GM10847 (cell line): Measurements from ENCODE around the gene GRAMD4.

Experiments
- POLR2A ChIP-seq: IDR thresholded peaks from 2 replicates; pipeline ENCODE4 v1.6.1; 2011; ENCODE audit not compliant: insufficient read length; ENCODE audit errors: extremely low read depth

The GRAMD4 gene

GRCh38 chr22:46674906-46675305, 54.7 kb downstream of the GRAMD4 start:
- no peak for TF ChIP-seq POLR2A

DNA sequence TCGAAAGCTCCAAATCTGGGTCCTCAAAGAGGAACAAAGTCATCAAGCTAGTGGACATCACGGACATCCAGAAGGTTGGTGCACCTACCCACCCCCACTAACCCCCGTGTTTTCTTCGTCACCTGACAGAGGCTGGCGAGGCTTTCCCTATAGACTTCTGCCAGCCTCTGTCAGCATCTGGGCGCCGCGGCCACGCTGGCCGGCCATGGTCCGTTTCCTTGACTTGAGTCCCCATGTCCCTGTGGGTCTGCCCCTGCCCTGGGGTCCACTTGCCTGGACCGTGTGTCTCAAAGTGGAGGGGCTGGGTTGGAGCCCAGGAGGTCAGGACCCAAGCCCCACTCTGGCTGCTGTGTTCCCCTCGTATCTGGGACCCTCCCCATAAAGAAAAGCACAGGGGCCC, 55.3 kb downstream of the GRAMD4 start:
- TF ChIP-seq POLR2A, result no peak

DNA sequence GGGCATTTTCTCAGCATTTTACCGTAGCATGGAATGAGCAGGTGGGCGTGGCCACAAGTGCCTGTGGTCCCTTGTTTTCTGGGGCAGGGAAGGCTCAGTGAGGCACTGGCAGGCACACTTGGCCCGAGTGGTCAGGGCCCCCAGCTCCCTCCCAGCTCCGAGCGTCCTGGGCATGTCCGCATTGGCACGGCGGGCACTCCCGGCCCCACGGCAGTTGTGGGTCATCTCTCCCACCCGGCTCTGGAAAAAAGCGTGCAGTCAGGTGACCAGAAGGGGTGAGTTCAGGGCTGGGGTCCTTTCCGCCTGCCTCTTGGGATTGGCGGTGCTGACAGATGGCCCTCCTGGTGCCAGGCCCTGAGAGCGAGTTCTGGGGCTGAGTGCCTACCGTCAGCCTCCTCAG, 55.8 kb downstream of the GRAMD4 start:
- no peak for TF ChIP-seq POLR2A

GRCh38 chr22:46676479-46676878, 56.3 kb downstream of the GRAMD4 start:
- no peak for TF ChIP-seq POLR2A

DNA sequence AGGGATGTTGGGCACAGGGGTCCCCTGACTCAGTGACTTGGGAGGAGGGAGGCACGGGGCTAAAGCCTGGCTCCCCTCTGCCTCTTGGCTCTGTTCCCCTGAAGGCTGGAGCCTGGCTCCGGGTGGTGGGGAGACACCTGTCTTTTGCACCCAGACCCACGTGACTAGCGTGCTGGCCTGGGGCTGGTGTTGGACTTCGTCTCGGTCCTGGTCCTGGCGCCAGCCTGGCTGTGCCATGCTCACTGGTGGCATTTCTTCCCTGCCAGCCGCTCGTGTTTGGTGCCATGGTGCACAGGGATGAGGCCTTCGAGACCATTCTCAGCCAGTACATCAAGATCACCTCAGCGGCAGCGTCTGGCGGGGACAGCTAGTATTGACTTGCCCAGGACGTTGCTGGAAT, 56.7 kb downstream of the GRAMD4 start:
- no peak for TF ChIP-seq POLR2A

GRCh38 chr22:46677323-46678002, 57.3 kb downstream of the GRAMD4 start:
- no peak for TF ChIP-seq POLR2A

DNA sequence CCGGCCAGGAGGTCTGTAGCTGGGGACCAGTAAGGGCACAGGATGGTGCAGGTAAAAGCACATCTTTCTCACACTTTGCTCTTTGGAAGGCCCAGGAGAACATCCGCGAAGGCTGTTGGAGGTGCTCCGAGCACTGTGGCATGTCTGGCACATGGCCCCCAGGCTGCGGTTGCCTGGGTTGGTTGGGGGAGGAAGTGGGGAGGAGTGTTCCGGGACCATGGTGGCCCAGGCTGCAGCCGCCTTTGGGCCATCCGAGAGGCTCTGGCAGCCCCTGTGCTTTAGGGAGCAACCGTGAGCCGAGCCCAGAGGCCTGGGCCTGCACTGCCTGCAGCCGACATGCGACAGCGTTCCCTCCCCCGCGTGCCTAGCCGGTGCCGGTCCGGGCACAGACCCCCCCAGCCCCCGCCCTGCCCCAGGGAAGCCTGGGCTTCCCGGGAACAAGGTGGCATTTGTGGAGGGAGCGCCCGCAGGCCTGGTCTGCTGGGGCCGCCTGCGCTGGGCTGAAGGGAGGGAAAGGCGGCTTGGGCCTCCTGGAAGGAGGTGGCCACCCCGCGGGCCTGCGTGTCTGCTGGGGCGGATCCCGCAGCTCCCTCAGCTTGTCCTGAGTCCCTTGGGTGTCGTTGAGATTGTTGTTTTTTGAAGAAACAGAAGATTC, 57.9 kb downstream of the GRAMD4 start:
- TF ChIP-seq POLR2A, result no peak

DNA sequence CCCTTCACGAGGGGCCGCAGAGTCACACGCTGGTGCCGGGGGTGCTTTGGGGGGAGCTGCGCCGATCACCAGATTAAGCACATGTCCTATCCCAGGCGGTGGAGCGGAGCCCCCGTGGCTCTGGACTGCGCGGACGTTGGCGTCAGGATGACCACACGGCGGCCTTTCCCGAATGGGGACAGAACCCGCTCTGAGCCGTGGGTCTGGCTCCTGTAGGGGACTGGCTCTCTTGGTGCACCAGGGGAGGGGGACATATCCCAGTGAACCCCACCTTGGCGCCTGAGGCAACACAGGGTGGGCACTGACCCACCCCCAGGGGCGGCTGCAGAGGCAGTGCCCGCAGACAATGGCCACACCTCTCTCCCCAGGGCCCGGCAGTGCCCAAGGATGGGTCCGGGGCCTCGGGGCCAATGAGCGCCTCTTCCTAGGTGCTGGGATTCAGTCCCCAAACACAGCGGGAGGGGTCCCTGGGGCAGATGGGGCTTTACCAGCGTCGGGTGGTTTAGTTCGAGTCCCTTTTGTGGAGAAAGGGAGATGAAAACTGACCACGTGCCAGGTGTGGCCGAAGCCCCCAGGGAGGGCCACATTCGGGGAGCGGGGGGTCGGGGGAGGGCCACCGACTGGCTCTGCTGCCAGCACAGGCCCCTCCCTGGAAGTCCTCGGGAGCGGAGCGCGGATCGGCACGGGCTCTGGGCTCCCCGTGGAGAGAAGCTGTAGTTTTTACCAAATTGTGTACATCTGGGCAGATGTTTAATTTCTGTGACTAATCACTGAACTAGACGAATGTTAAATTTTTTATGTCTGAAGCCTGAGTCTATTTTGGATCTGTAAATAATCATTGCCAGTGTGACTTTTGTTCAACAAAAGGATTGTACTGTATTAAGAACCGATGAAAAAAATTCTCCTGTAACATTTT, 58.9 kb downstream of the GRAMD4 start:
- no peak for TF ChIP-seq POLR2A

DNA sequence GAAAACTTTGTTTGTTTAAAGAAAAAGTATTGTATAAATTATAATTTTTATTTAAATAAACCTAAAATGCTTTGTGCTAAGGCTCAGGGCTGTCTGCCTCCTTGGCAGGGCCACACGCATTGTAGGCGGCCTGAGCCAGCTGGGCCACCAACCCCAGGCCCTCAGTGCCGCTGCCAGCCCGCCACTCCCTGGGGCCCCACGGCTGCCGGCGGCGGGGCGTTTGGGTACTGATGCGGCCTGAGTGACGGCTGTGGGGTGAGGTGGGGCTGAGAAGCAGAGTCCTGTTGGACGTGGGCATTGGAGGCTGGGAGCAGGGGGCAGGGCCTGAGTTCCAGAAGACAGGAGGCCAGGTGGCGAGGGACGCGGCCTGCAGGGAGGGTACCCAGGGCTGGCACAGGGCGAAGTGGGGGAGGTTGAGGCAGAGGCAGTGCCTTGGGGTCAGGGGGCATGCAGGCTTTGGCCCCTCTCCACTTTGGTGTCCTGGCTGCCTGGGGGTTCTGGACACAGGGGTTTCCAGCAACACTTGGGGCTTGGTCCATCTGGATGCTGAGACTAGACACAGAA, 59.6 kb downstream of the GRAMD4 start:
- no peak for TF ChIP-seq POLR2A

DNA sequence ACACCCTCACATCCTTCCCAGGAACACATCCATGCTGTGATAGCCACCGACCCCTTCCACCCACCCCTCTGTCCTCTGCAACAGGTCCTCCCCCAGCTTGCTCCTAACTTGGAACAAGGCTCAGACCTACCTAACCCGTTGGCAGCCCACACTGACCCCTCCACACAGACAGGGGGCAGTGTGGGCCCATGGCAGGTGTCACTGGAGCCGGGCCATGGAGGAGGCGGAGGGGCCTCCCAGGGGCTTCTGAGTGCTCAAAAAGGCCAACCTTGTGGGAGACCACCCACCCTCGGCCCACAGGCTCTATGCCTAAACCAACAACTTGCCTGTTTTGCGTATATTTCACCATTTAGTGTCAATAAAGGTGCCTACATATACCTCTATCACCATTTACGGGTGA, 60.8 kb downstream of the GRAMD4 start:
- TF ChIP-seq POLR2A, result no peak

GRCh38 chr22:46682011-46682731, 62.0 kb downstream of the GRAMD4 start:
- no peak for TF ChIP-seq POLR2A

DNA sequence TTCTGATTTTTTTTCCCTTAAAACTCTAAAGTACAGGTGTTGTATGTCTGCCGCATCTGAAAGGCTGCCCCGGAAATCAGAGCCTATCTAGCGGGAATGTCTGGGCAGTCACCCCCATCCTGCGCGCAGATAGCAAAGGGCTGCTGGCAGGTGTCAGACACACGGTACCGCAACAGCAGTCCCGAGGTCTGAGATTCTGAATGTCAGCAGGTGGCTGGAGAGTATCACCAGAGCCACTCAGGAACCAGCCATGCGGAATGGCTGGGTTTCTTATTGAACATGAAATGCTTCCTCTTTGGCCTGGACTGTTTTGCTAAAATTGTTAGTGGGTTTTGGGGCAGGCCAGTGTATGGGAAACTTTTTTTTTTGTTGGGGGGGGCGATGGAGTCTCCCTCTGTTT, 64.5 kb downstream of the GRAMD4 start:
- TF ChIP-seq POLR2A, result no peak

DNA sequence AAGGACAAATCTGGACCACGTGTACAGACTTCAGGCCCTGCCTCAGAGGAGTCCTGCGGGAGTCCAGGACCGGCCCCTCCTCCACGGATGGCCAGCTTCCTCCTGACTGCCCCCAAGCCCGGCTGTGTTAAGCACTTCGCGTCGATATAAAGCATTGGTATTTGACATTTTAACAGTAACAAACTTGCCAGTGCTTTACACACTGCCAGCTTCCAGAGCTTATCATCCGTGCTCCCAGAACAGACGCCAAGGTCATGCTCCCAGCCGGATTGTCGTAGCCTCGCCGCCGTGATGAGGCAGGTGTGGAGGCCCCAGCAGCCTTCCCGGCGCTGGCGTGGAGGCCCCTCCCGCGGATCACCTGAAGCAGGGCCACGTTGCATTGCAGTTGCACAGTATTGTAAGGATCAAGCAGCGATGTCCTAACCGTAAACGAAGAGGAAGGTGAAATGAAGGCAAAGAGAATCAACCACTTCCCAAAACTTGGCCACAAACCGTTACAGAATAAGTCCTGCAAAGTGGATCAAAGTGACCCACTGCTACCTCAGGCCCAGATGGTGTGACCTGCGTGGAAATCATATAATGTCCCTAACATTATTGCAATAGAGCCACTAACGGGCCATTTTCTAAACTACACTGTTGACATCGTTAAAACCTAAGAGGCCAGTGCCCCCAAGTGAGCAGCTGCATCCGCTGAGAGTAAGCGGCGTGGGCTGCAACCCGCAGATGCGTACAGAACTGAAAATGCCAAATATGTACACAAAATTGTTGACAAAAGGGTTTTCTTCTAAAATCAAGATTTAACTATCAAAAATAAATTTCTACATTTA, 66.2 kb downstream of the GRAMD4 start:
- TF ChIP-seq POLR2A, result no peak

GRCh38 chr22:46687048-46687444, 66.9 kb downstream of the GRAMD4 start:
- TF ChIP-seq POLR2A, result no peak
